Epithelial cell of umbilical artery (primary cell): ENCODE results near the gene IL10. TPM values are rescaled to one million over a fixed set of nuclear protein-coding genes. Genes with fewer than 3 reads are reported as not detected.

ENCODE experiments used
- total RNA-seq: library from RNA; depleted of rRNA; stranded (reverse); fragments of >200 nt; gene quantifications from 2 replicates; pipeline ENCODE4 v1.2.3, GENCODE V29; 2014

The IL10 gene
- not detected in 2 replicates for total RNA-seq

GRCh38 chr1:206772243-206772937 is at the start of gene IL10:
TSS of gene IL10 (minus strand) at chr1:206772494. CDS start at chr1:206772435, 59 bp downstream.

GRCh38 chr1:206770531-206771337 is 1.6 kb downstream of the IL10 start, which contains the start of gene IL19:
TSS of gene IL19 (plus strand) at chr1:206770773. CDS start at chr1:206836663, 65,890 bp downstream.

Other genes with a start within 250 kb of the IL10 start
- gene EIF2D, start 160.0 kb downstream of the IL10 start, total RNA-seq, result 43.5 and 46.8 TPM in 2 replicates
- gene DYRK3, start 137.0 kb downstream of the IL10 start, total RNA-seq, result 16.9 and 17.2 TPM in 2 replicates
- 24.4 and 24.9 TPM in 2 replicates for gene MAPKAPK2, start 87.6 kb downstream of the IL10 start, total RNA-seq
- gene IL19, start 1.7 kb downstream of the IL10 start, total RNA-seq, result not detected in 2 replicates
- gene IL20, start 93.1 kb upstream of the IL10 start, total RNA-seq, result not detected in 2 replicates
- gene IL24, start 124.9 kb upstream of the IL10 start, total RNA-seq, result 0.15 TPM in 1 of 2 replicates, not detected in the other
- gene FCMR, start 149.4 kb upstream of the IL10 start, total RNA-seq, result 0.32 TPM in 1 of 2 replicates, not detected in the other
- not detected in 2 replicates for gene PIGR, start 174.0 kb upstream of the IL10 start, total RNA-seq
- gene FCAMR, start 198.0 kb upstream of the IL10 start, total RNA-seq, result not detected in 2 replicates